Lung (tissue), 12 donors: ENCODE results near the gene ULK4. TPM values are rescaled to one million over a fixed set of nuclear protein-coding genes. Genes with fewer than 3 reads are reported as not detected.

Experiments
- ATAC-seq: fragments of 200-7000 bp; cut with Tn5 transposase; one replicate; pipeline ENCODE4 v1.9.1; 2020; ENCODE audit warnings: moderate number of reproducible peaks; ENCODE audit not compliant: insufficient read depth, low FRiP score
- DNase-seq, 3 donors: peaks; one replicate each; pipeline ENCODE4 v3.0.0-alpha.2; 2013 to 2017
- H3K27ac ChIP-seq, 2 donors: one replicate each; pipeline ENCODE4 v1.5.1; 2013; ENCODE audit warnings: mild to moderate bottlenecking in 2 of 2, moderate library complexity in 2 of 2, control low read depth in 1 of 2, inconsistent platforms in 1 of 2, low read depth in 1 of 2, low read length in 1 of 2
- H3K27me3 ChIP-seq, 3 donors: one replicate each; pipeline ENCODE4 v1.5.1; 2013; ENCODE audit warnings: low read length in 2 of 3; ENCODE audit not compliant: control insufficient read depth in 3 of 3, insufficient read depth in 3 of 3
- H3K36me3 ChIP-seq, 4 donors: one replicate each; pipeline ENCODE4 v1.5.1; 2013; ENCODE audit warnings: low read length in 4 of 4, mild to moderate bottlenecking in 1 of 4, moderate library complexity in 1 of 4; ENCODE audit not compliant: control insufficient read depth in 4 of 4, insufficient read depth in 4 of 4
- H3K4me1 ChIP-seq, 5 donors: one replicate each; pipeline ENCODE4 v1.5.1; 2013; ENCODE audit warnings: low read length in 5 of 5, mild to moderate bottlenecking in 2 of 5, moderate library complexity in 1 of 5; ENCODE audit not compliant: control insufficient read depth in 5 of 5, insufficient read depth in 5 of 5
- H3K4me3 ChIP-seq: one replicate; pipeline ENCODE4 v1.5.1; 2013; ENCODE audit warnings: mild to moderate bottlenecking, control low read depth, moderate library complexity
- H3K9ac ChIP-seq, 2 donors: one replicate each; pipeline ENCODE4 v1.5.1; 2013; ENCODE audit warnings: low read length in 2 of 2, control low read depth in 1 of 2; ENCODE audit not compliant: insufficient read depth in 1 of 2
- H3K9me3 ChIP-seq, 4 donors: one replicate each; pipeline ENCODE4 v1.5.1; 2013; ENCODE audit warnings: low read length in 3 of 4, mild to moderate bottlenecking in 1 of 4, moderate library complexity in 1 of 4; ENCODE audit not compliant: control insufficient read depth in 4 of 4, insufficient read depth in 3 of 4
- WGBS, 2 donors: extraction: QIAGEN DNeasy Blood & Tissue Kit; methylation state at CpG; one replicate each; pipeline ENCODE4 v1.1.7; 2013; 5-methylcytosine and 5-hydroxymethylcytosine counted together
- polyA plus RNA-seq, 2 donors: library from polyadenylated mRNA; stranded (reverse); fragments of 200-250 nt; gene quantifications; one replicate each; pipeline ENCODE4 v1.2.1, GENCODE V29; 2013
- total RNA-seq, 2 donors: library from RNA; depleted of rRNA in 1 of 2; stranded (reverse); fragments of >200 nt in 1 of 2; gene quantifications; one replicate each; pipeline ENCODE4 v1.2.1, GENCODE V29; 2014 to 2021
- TF ChIP-seq, protein P1 (sequence below): IDR thresholded peaks from 2 replicates; pipeline ENCODE4 v1.5.1; 2012; ENCODE audit warnings: mild to moderate bottlenecking; ENCODE audit errors: control extremely low read depth, extremely low read depth
- donor health status: control.
- donor health status: control.
- donor health status: Bipolar disorder and iron deficiency.
- donor health status: healthy.
- donor health status: DM: yes; HTN: yes; CAD: no.

The ULK4 gene
- total and polyA plus RNA-seq, 4 donors, result 2.8 to 56.0 (median 12.6) TPM

- Histone ChIP-seq H3K4me1 (no peaks in the 10 kb centered on the region), H3K27me3 (no peaks in the 10 kb centered on the region), H3K36me3 (no peaks in the 10 kb centered on the region), H3K4me3 (no peak overlapping the region), H3K9ac (no peak overlapping the region), H3K27ac (no peak overlapping the region), H3K9me3 (no peaks in the 10 kb centered on the region)
- TF ChIP-seq, protein P1, sequence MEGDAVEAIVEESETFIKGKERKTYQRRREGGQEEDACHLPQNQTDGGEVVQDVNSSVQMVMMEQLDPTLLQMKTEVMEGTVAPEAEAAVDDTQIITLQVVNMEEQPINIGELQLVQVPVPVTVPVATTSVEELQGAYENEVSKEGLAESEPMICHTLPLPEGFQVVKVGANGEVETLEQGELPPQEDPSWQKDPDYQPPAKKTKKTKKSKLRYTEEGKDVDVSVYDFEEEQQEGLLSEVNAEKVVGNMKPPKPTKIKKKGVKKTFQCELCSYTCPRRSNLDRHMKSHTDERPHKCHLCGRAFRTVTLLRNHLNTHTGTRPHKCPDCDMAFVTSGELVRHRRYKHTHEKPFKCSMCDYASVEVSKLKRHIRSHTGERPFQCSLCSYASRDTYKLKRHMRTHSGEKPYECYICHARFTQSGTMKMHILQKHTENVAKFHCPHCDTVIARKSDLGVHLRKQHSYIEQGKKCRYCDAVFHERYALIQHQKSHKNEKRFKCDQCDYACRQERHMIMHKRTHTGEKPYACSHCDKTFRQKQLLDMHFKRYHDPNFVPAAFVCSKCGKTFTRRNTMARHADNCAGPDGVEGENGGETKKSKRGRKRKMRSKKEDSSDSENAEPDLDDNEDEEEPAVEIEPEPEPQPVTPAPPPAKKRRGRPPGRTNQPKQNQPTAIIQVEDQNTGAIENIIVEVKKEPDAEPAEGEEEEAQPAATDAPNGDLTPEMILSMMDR, result no peak
- 86 to 87% methylated on average over 3 of the region's 3 CpGs for WGBS, 2 donors
- no peak for ATAC-seq
- DNase-seq, result no peak
Observed at GRCh38 chr3:41417574-41417973, 544.3 kb downstream of the ULK4 start.

GRCh38 chr3:41411065-41411464, 550.8 kb downstream of the ULK4 start:
- Histone ChIP-seq H3K4me1 (no peaks in the 10 kb centered on the region), H3K36me3 (no peaks in the 10 kb centered on the region), H3K4me3 (no peak overlapping the region), H3K9ac (no peak overlapping the region), H3K9me3 (no peaks in the 10 kb centered on the region), H3K27me3 (no peaks in the 10 kb centered on the region), H3K27ac (no peak overlapping the region)
- 60 to 76% methylated on average over 1 of the region's 1 CpG for WGBS, 2 donors
- DNase-seq (peak in 1 of 3 donors; percentile 7), ATAC-seq (no peak)
- TF ChIP-seq, protein P1, result no peak

DNA sequence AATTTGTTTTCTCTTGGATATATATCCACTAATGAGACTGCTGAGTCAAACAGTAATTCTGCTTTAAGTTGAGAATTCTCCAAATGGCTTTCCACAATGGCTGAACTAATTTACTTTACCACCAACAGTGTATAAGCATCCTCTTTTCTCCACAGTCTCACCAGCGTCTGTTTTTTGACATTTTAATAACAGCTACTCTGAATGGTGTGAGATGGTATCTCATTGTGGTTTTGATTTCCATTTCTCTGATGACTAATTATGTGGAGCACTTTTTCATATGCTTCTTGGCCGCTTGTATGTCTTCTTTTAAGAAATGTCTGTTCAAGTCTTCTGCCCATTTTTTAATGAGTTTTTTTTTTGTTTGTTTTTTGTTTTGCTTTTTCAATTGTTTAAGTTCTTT, 556.4 kb downstream of the ULK4 start:
- no peak for DNase-seq
- TF ChIP-seq, protein P1, result no peak
- H3K36me3 ChIP-seq, result no peaks in the 10 kb centered on the region
- H3K27ac ChIP-seq, result no peak overlapping the region
- H3K4me3 ChIP-seq, result no peak overlapping the region
- H3K9me3 ChIP-seq, result no peaks in the 10 kb centered on the region
- ATAC-seq, result no peak
- no peaks in the 10 kb centered on the region for H3K27me3 ChIP-seq
- 66 to 77% methylated on average over 2 of the region's 2 CpGs for WGBS, 2 donors
- H3K9ac ChIP-seq, result no peak overlapping the region
- no peaks in the 10 kb centered on the region for H3K4me1 ChIP-seq

DNA sequence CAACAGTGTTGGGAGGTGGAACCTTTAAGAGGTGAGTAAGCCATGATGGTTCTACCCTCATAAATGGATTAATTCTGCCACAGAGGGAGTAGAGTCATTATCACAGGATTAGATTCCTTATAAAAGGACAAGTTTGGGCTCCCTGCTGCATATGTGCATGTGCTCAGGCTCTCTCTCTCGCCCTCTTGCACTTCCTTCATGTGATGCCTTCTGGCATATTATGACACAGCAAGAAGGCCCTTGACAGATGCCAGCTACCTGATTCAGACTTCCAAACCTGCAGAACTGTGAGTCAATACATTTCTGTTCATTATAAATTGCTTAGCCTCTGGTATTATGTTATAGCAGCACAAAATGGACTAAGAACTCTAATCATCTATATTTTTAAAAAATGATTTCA, 557.3 kb downstream of the ULK4 start:
- WGBS, 2 donors, result 90 to 100% methylated on average over 1 of the region's 1 CpG
- Histone ChIP-seq H3K36me3 (no peaks in the 10 kb centered on the region), H3K27ac (no peak overlapping the region), H3K27me3 (no peaks in the 10 kb centered on the region), H3K9me3 (no peaks in the 10 kb centered on the region), H3K9ac (no peak overlapping the region), H3K4me3 (no peak overlapping the region), H3K4me1 (no peaks in the 10 kb centered on the region)
- TF ChIP-seq, protein P1, result no peak
- DNase-seq (no peak), ATAC-seq (no peak)
